CD4-positive, alpha-beta T cell treated with Interleukin-15 for 1 hour (primary cell): ENCODE data around the gene ZBTB4.
A peak's percentile ranks its signal among the peaks of the same experiment; 100 is the strongest.

Experiments
- DNase-seq: peaks from one replicate; pipeline ENCODE4 v3.0.0-alpha.2; 2020

The ZBTB4 gene

GRCh38 chr17:7479213-7480088 is at the start of gene ZBTB4:
Gene ZBTB4 (minus strand): TSS chr17:7479631. CDS start chr17:7466801, 12,830 bp downstream.
- peak; percentile 71 for DNase-seq

GRCh38 chr17:7528842-7529241 is 49.4 kb upstream of the ZBTB4 start:
- no peak for DNase-seq

GRCh38 chr17:7523033-7523432 is 43.6 kb upstream of the ZBTB4 start:
- peak; percentile 47 for DNase-seq

GRCh38 chr17:7515911-7516610 is 36.6 kb upstream of the ZBTB4 start:
- DNase-seq: no peak

- DNase-seq: no peak
Observed at GRCh38 chr17:7513850-7514419, 34.5 kb upstream of the ZBTB4 start.

- no peak for DNase-seq
Observed at GRCh38 chr17:7512824-7513540, 33.6 kb upstream of the ZBTB4 start.

- DNase-seq: no peak
Observed at GRCh38 chr17:7512105-7512504, 32.7 kb upstream of the ZBTB4 start.

- no peak for DNase-seq
Observed at GRCh38 chr17:7511108-7511507, 31.7 kb upstream of the ZBTB4 start.

GRCh38 chr17:7509937-7510336 is 30.5 kb upstream of the ZBTB4 start:
- DNase-seq: no peak

- no peak for DNase-seq
Observed at GRCh38 chr17:7508846-7509245, 29.4 kb upstream of the ZBTB4 start.

- DNase-seq: no peak
Observed at GRCh38 chr17:7508145-7508544, 28.7 kb upstream of the ZBTB4 start.

- no peak for DNase-seq
Observed at GRCh38 chr17:7503521-7503920, 24.1 kb upstream of the ZBTB4 start.

GRCh38 chr17:7502987-7503386 is 23.6 kb upstream of the ZBTB4 start:
- DNase-seq: no peak

- no peak for DNase-seq
Observed at GRCh38 chr17:7502171-7502847, 22.9 kb upstream of the ZBTB4 start.

- no peak for DNase-seq
Observed at GRCh38 chr17:7501729-7502128, 22.3 kb upstream of the ZBTB4 start.

- no peak for DNase-seq
Observed at GRCh38 chr17:7499161-7499560, 19.7 kb upstream of the ZBTB4 start.

- no peak for DNase-seq
Observed at GRCh38 chr17:7497636-7498035, 18.2 kb upstream of the ZBTB4 start.

GRCh38 chr17:7497228-7497627 is 17.8 kb upstream of the ZBTB4 start:
- DNase-seq: no peak

- DNase-seq: no peak
Observed at GRCh38 chr17:7496470-7497183, 17.2 kb upstream of the ZBTB4 start.

- DNase-seq: no peak
Observed at GRCh38 chr17:7495906-7496434, 16.5 kb upstream of the ZBTB4 start.

- DNase-seq: no peak
Observed at GRCh38 chr17:7493941-7494340, 14.5 kb upstream of the ZBTB4 start.

- DNase-seq: no peak
Observed at GRCh38 chr17:7491583-7491982, 12.2 kb upstream of the ZBTB4 start.
